ENCODE data around the gene GPM6B. TPM values are rescaled to one million over a fixed set of nuclear protein-coding genes. Genes with fewer than 3 reads are reported as not detected.

Gene GPM6B
- total RNA-seq, 2 donors from 2014 or later, result not detected

DNA sequence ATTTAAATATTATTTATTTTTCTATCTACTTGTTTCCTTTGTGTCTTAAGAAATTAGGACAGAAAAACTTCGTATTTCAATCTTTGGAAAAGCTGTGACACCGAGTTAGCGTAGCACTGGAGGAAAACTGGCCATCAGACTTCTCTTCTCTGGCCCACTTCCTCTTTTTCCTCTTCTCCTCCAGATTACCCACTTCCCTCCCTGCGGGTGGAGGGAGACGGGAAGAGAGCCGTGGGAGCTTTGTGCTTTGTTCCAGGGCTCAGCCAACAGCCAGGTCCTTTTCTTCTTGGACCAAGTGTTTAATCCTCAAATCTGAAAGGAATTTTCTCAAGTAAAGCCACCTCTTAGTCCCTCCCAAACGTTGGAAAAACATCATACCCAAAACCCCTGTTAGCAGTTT is 52.6 kb downstream of the GPM6B start:
- peaks cover 10% of the 10 kb centered on the region for H3K4me1 Mint-ChIP-seq
- H3K4me3 Mint-ChIP-seq, result no peak overlapping the region
- H3K36me3 Mint-ChIP-seq (ENCODE audit: low read depth), result peaks cover 98% of the 10 kb centered on the region
- no peak for ATAC-seq (replicated peaks)
- H3K9me3 Mint-ChIP-seq, result no peaks in the 10 kb centered on the region
- H3K27me3 Mint-ChIP-seq, result no peaks in the 10 kb centered on the region
- H3K27ac Mint-ChIP-seq, result no peak overlapping the region

DNA sequence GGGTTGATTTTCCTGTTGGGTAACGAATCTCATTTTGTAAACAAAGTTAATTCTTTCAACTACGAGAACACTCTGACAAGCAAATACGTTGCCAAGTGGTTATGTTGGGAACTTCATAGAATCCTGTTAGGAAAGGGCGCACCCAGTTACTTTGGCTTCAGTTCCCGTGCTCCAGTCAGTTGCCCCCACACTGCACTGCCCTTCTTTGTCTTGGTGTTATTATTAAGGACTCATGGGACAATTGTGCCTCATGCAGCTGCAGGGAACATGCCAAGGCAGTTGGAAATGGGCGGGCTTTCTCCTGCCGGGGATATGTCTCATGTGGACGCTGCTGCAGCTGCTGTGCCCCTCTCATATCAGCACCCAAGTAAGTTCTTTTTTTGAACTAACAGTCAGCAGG is 53.4 kb downstream of the GPM6B start:
- no peak overlapping the region for H3K27ac Mint-ChIP-seq
- no peaks in the 10 kb centered on the region for H3K9me3 Mint-ChIP-seq
- H3K4me1 Mint-ChIP-seq, result peaks cover 10% of the 10 kb centered on the region
- ATAC-seq (replicated peaks), result no peak
- H3K27me3 Mint-ChIP-seq, result no peaks in the 10 kb centered on the region
- H3K36me3 Mint-ChIP-seq (ENCODE audit: low read depth), result peaks cover 98% of the 10 kb centered on the region
- no peak overlapping the region for H3K4me3 Mint-ChIP-seq

DNA sequence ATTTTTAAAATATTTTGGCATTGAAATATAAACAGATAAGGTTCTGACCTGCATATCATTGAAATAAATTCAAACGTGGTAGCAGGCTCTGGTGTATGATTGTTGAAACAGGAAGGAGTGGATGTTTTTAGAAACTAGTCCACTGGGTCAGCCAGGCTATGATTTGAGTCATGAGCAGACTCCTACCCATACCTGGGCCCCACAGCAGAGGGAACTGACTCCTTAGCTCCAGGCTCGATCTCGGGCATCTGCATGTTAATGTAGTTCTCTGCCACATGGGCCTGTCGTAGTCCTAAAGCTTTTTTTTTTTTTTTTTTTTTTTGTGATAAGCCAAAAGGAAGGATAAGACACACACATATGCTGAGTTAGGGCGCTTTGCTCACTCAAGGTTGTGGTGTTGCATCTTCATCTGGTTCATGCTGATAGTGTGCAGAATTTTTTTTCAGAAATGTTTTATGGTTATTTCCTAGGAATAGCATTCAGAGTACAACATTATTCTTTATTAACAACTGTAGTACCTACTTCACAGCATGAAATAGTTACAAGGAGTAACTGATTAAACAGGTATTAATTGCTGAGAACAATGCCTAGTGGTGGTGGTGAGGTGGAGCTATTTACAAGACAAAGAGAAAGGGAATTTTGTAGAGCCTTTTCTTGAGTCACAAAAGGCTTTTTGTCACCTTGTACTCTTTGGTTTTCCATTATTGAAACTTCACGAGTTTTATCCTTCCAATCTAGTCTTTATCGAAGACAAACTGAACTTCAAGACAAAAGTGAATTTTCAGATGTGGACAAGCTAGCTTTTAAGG is 55.1 kb downstream of the GPM6B start:
- H3K4me3 Mint-ChIP-seq, result no peak overlapping the region
- H3K27me3 Mint-ChIP-seq, result no peaks in the 10 kb centered on the region
- peak; percentile 82 for ATAC-seq (replicated peaks)
- H3K4me1 Mint-ChIP-seq, result peaks cover 15% of the 10 kb centered on the region
- H3K36me3 Mint-ChIP-seq (ENCODE audit: low read depth), result peaks cover 96% of the 10 kb centered on the region
- H3K27ac Mint-ChIP-seq, result no peak overlapping the region
- H3K9me3 Mint-ChIP-seq, result no peaks in the 10 kb centered on the region

DNA sequence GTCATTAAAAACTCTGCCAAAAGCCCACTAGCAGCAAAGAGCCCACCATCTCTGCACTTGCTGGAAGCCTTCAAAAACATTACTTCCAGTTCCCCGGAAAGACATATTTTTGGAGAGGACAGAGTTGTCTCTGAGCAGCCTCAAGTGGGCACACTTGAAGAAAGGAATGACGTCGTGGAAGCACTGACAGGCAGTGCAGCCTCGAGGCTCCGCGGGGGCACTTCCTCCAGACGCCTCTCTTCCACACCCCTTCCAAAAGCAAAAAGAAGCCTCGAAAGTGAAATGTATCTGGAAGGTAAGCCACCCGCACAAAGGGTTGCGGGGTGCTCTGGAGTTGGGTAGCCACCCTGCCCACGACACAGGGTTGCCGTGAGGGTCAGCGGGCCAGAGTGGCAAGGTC is 56.5 kb downstream of the GPM6B start:
- no peak overlapping the region for H3K4me3 Mint-ChIP-seq
- H3K9me3 Mint-ChIP-seq, result no peaks in the 10 kb centered on the region
- H3K36me3 Mint-ChIP-seq (ENCODE audit: low read depth), result peaks cover 96% of the 10 kb centered on the region
- ATAC-seq (replicated peaks), result no peak
- no peaks in the 10 kb centered on the region for H3K27me3 Mint-ChIP-seq
- H3K27ac Mint-ChIP-seq, result no peak overlapping the region
- peaks cover 10% of the 10 kb centered on the region for H3K4me1 Mint-ChIP-seq

DNA sequence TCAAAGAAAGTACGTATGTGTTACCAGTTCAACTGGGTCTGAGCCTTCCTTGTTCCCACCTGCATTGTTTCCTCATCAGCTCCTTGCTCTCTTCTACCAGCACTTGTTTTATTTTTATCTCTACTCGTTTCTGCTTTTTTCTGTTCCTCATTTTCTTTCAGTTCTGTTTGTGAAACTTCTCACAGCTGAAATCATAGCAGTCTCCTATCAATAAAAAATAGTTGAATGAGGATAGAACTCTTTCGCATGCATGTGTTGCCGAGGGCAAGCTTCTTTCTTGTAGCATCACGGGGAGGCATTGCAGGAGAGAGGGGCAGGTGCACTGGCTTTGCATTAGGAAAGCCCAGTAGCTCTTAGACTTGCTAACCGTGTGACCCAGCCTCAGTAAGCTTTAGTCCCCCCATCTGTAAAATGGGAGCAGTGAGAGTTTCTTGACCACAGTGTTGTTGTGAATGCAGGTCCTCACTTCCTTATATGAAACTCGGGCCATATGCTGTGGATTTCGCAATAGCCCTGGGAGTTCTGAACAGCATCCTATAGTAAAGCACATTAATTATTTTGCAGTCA is 57.7 kb downstream of the GPM6B start:
- no peak overlapping the region for H3K4me3 Mint-ChIP-seq
- peaks cover 94% of the 10 kb centered on the region for H3K36me3 Mint-ChIP-seq (ENCODE audit: low read depth)
- no peak overlapping the region for H3K27ac Mint-ChIP-seq
- no peaks in the 10 kb centered on the region for H3K9me3 Mint-ChIP-seq
- no peaks in the 10 kb centered on the region for H3K27me3 Mint-ChIP-seq
- no peak for ATAC-seq (replicated peaks)
- H3K4me1 Mint-ChIP-seq, result peaks cover 10% of the 10 kb centered on the region

DNA sequence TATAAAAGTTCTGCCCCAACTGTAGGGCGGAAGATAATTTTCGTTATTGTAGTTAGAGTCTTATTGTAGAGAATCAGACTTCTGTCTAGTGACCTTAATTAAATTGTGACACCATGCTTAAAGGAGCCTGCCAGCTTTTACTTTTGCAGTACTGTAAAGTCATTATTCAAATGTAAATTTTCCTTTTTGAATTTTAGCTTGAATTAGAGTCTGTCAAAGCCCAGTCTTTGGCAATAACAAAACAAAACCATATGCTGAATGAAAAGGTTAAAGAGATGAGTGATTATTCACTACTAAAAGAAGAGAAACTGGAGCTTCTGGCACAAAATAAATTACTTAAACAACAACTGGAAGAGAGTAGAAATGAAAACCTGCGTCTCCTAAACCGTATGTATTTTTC is 60.5 kb downstream of the GPM6B start:
- H3K27me3 Mint-ChIP-seq, result no peaks in the 10 kb centered on the region
- no peak overlapping the region for H3K27ac Mint-ChIP-seq
- no peak overlapping the region for H3K4me3 Mint-ChIP-seq
- ATAC-seq (replicated peaks), result no peak
- peaks cover 93% of the 10 kb centered on the region for H3K36me3 Mint-ChIP-seq (ENCODE audit: low read depth)
- H3K9me3 Mint-ChIP-seq, result no peaks in the 10 kb centered on the region
- H3K4me1 Mint-ChIP-seq, result peaks cover 21% of the 10 kb centered on the region

DNA sequence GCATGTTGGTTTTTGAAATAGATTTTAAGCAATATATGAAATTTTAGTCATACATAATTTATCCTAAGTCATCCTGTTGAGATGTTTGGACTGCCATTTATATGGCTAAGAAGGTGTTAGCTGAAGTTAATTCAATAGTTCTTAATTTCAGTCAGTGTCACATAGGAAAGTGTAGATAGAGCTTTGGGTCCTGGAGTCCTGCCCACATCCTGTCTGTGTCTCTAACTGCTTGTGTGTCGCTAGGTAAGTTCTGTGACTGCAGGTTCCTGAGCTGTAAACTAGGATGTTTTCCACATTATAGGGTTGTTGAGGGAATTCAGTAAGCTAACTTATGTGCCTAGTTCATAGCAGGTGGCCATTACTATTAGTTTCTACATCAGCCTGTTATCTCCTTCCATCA is 61.6 kb downstream of the GPM6B start:
- Mint-ChIP-seq H3K27me3 (no peaks in the 10 kb centered on the region), H3K9me3 (no peaks in the 10 kb centered on the region), H3K36me3 (ENCODE audit: low read depth) (peaks cover 93% of the 10 kb centered on the region), H3K4me3 (no peak overlapping the region), H3K27ac (no peak overlapping the region), H3K4me1 (peaks cover 24% of the 10 kb centered on the region)
- ATAC-seq (replicated peaks), result no peak

DNA sequence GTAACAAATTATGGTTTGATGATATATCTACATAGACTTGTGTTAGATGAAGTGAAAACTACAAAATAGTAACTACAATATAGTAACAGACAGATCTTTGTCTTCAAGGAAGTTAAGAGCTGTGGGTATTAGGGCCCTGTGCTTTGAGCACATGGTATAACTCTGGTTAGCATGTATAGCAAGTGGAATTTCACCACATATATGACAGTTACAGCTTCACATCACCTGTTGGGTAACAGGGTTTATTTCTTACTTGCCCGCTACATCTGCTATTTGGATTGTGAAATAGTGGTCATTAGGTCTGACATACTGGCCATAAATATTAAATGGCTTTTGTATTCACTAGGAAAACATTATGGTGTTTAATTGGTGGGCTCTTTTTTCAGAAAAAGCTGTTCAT is 62.1 kb downstream of the GPM6B start:
- Mint-ChIP-seq H3K4me3 (no peak overlapping the region), H3K27me3 (no peaks in the 10 kb centered on the region), H3K36me3 (ENCODE audit: low read depth) (peaks cover 93% of the 10 kb centered on the region), H3K4me1 (peaks cover 29% of the 10 kb centered on the region), H3K9me3 (no peaks in the 10 kb centered on the region), H3K27ac (no peak overlapping the region)
- ATAC-seq (replicated peaks), result no peak

DNA sequence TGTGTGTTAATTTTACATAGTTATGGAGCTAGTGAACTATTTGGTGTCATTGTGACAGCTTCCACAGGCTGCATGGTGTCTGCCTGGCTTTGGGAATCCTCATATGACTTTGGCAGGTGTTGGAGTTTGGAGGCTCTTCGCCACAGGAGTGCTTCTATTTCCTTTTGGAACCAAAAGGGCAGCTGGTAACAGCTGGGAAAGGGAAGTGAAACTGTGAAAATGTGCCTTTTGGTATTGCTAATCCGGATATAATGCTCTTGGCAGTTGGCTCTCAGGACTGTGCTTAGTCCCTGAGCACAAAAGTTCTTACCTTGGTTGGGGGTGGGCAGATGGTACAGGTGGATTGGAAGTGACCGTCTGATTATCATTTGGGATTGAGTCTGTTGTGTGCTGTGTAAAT is 64.2 kb downstream of the GPM6B start:
- Mint-ChIP-seq H3K27ac (peak overlapping the region; percentile 51), H3K9me3 (no peaks in the 10 kb centered on the region), H3K36me3 (ENCODE audit: low read depth) (peaks cover 94% of the 10 kb centered on the region), H3K4me1 (peaks cover 24% of the 10 kb centered on the region), H3K27me3 (no peaks in the 10 kb centered on the region), H3K4me3 (peak overlapping the region; percentile 39)
- no peak for ATAC-seq (replicated peaks)

DNA sequence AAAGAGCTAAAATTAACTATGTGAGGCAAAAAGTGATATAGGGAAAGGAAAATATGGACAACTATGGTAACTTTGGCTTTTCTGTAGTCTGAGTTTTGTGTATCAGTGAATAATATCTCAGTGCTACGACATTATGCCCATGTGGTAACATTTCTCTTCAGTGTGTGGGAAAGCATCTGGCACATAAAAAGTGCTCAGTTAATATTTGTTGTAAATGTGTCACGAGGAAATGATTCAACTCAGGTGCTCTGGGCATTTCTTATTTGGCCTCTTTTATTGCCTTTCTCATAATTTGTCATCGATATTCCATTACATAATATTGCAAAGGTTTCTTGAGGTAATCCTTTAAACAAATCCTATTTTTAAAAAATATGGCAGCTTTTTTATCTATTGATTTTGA is 64.8 kb downstream of the GPM6B start:
- no peak overlapping the region for H3K27ac Mint-ChIP-seq
- peaks cover 94% of the 10 kb centered on the region for H3K36me3 Mint-ChIP-seq (ENCODE audit: low read depth)
- no peaks in the 10 kb centered on the region for H3K9me3 Mint-ChIP-seq
- H3K4me3 Mint-ChIP-seq, result peak overlapping the region; percentile 39
- peak; percentile 26 for ATAC-seq (replicated peaks)
- H3K4me1 Mint-ChIP-seq, result peaks cover 24% of the 10 kb centered on the region
- no peaks in the 10 kb centered on the region for H3K27me3 Mint-ChIP-seq

DNA sequence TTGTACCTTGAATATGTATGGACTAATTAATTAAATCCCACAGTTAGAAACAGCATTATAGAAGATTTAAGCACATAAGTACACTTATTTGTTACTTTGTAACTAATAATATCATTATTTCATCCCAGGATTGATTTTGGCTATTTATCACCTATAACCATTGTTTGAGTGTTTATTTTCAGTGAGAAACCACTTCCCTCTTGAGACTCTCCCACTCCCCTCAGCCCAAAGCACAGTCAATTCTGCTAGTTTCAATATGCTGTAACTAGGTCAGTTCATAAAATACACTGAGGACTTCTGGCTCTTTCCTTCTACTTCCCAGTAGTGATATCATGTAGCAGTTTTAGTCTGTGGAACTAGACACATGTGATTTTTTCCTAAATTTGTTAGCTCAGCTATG is 66.1 kb downstream of the GPM6B start:
- H3K27me3 Mint-ChIP-seq, result no peaks in the 10 kb centered on the region
- peaks cover 24% of the 10 kb centered on the region for H3K4me1 Mint-ChIP-seq
- ATAC-seq (replicated peaks), result peak; percentile 87
- peak overlapping the region; percentile 16 for H3K4me3 Mint-ChIP-seq
- H3K9me3 Mint-ChIP-seq, result no peaks in the 10 kb centered on the region
- peaks cover 94% of the 10 kb centered on the region for H3K36me3 Mint-ChIP-seq (ENCODE audit: low read depth)
- no peak overlapping the region for H3K27ac Mint-ChIP-seq

DNA sequence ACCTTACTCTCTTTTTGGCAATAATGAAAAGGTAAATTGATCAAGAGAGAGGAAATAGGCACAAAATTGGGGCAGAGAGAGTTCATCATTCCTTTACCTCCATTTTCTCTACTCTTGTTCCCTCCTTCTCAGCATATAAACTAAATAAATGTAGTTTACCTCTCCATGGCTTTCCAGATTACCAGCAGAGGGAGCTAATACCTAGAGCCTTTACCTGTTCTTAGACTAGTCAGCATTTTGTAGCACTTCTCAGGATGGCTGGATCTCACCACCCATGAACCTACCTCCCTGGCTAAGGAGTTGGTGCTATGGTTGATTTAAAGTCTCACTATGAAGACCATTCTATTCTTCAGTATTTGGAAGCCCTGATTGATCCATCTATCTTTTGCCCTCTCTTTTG is 66.7 kb downstream of the GPM6B start:
- H3K27me3 Mint-ChIP-seq, result no peaks in the 10 kb centered on the region

DNA sequence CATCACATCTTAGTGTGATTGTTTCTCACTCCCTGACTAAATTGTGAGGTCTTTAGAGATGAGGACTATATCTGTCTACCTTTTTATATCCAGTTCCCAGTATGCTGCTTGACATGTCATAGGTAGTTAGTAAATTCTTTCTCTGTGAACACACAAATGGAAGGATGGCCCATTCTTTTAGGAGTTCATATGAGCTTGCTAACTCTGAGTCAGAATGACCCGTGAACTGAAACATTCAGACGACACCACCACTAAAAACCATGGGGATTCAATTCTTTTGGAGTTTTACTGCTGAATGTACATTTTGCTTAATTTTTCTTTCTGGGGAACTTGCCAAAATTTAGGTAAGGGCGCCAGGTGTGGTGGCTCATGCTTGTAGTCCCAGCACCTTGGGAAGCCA is 68.4 kb downstream of the GPM6B start:
- Mint-ChIP-seq H3K9me3 (no peaks in the 10 kb centered on the region), H3K4me3 (no peak overlapping the region), H3K27ac (no peak overlapping the region), H3K36me3 (ENCODE audit: low read depth) (peaks cover 96% of the 10 kb centered on the region), H3K27me3 (no peaks in the 10 kb centered on the region), H3K4me1 (peaks cover 24% of the 10 kb centered on the region)
- no peak for ATAC-seq (replicated peaks)

More for the DNA sequence above, 66.7 kb downstream of the GPM6B start:
- H3K4me1 Mint-ChIP-seq, result peaks cover 24% of the 10 kb centered on the region
- no peaks in the 10 kb centered on the region for H3K9me3 Mint-ChIP-seq
- ATAC-seq (replicated peaks), result peak; percentile 66
- H3K4me3 Mint-ChIP-seq, result peak overlapping the region; percentile 16
- H3K27ac Mint-ChIP-seq, result peak overlapping the region; percentile 28
- H3K36me3 Mint-ChIP-seq (ENCODE audit: low read depth), result peaks cover 94% of the 10 kb centered on the region

DNA sequence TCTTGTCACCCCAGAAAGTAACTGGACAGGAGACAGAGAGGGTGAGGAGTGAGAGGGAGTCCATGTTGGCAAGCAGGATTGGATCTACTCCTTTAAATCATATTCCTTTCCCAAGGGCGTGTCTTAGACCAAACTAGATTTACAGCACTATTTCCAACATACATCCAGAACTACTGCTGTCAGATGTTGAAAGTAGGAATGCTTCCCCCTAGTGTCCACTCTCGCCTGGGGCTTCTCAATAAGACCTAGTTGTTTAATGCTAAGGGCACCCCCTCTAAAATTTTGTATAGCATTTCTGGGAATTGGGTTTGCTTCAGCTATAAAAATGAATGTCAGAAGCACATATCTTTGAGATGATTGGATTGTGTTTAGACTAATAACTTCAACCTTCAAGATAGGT is 69.1 kb downstream of the GPM6B start:
- no peak overlapping the region for H3K4me3 Mint-ChIP-seq
- H3K36me3 Mint-ChIP-seq (ENCODE audit: low read depth), result peaks cover 96% of the 10 kb centered on the region
- no peak for ATAC-seq (replicated peaks)

DNA sequence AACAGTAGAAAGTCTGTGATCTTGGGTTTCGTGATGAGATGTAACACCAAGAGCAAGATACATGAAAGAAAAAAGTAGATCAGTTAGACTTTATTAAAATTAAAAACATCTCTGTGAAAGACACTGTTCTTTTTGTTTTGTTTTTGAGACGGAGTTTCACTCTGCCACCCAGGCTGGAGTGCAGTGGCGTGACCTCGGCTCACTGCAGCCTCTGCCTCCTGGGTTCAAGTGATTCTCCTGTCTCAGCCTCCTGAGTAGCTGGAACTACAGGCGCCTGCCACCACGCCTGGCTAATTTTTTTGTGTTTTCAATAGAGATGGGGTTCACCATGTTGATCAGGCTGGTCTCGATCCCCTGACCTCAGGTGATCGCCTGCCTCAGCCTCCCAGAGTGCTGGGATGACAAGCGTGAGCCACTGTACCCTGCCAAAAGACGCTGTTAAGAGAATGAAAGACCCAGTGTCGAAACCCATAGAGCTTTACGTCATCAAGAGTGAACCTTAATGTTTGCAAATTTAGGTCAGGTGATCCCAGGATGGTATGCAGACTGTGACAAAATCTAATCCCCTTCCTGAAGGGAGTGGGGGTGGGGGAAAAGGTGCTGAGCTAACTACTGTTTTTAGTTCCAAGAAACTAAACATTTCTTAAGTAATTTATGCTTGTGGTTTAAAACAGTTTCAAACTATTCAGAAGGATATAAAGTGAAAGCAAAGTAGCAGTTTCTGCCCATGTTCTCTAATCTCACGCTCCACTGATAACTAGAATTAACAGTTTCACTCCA is 74.3 kb downstream of the GPM6B start:
- peaks cover 11% of the 10 kb centered on the region for H3K4me1 Mint-ChIP-seq
- peak overlapping the region; percentile 63 for H3K27ac Mint-ChIP-seq
- peak; percentile 97 for ATAC-seq (replicated peaks)
- H3K36me3 Mint-ChIP-seq (ENCODE audit: low read depth), result peaks cover 81% of the 10 kb centered on the region
- H3K4me3 Mint-ChIP-seq, result peak overlapping the region; percentile 60
- H3K9me3 Mint-ChIP-seq, result no peaks in the 10 kb centered on the region
- H3K27me3 Mint-ChIP-seq, result no peaks in the 10 kb centered on the region

More for the DNA sequence above, 69.1 kb downstream of the GPM6B start:
- peaks cover 20% of the 10 kb centered on the region for H3K4me1 Mint-ChIP-seq
- H3K27ac Mint-ChIP-seq, result no peak overlapping the region
- no peaks in the 10 kb centered on the region for H3K9me3 Mint-ChIP-seq
- H3K27me3 Mint-ChIP-seq, result no peaks in the 10 kb centered on the region
